ENCODE measurements around the gene EIF2S1. TPM values are rescaled to one million over a fixed set of nuclear protein-coding genes. Genes with fewer than 3 reads are reported as not detected.

EIF2S1 gene
- 10 to 100 TPM; 82.1 to 83.9 TPM for total RNA-seq
- 158 TPM for polyA plus RNA-seq (ENCODE audit: insufficient read depth, low read depth, low replicate concordance)
- long read RNA-seq, donor 1, full-length matches to known transcripts: 43 of 43 reads
- long read RNA-seq, donor 1, partial matches to known transcripts: 0 of 43 reads
- long read RNA-seq, donor 1, other reads (novel, unspliced or antisense): 0 of 43 reads
- long read RNA-seq, donor 2, full-length matches to known transcripts: 30 of 67 reads
- long read RNA-seq, donor 2, partial matches to known transcripts: 21 of 67 reads
- long read RNA-seq, donor 2, other reads (novel, unspliced or antisense): 16 of 67 reads

GRCh38 chr14:67359775-67360469 lies at the start of gene EIF2S1, which contains the start of gene ATP6V1D:
TSS of gene EIF2S1 (plus strand) at chr14:67360328. CDS start at chr14:67364768, 4,440 bp downstream.
TSS of gene ATP6V1D (minus strand) at chr14:67359804. CDS start at chr14:67359698, 106 bp downstream.
- no peaks in the 10 kb centered on the region for H3K9me3 ChIP-seq
- H3K27me3 ChIP-seq: no peaks in the 10 kb centered on the region
- H3K27ac ChIP-seq: peak within 1 kb of the TSS; percentile 87 to 95
- TF ChIP-seq POLR2A (IDR thresholded peaks at IDR 0.05): no peak
- peak; percentile 94 to 99 (median 99) for TF ChIP-seq CTCF (IDR thresholded peaks at IDR 0.05)
- peak; percentile 99 for DNase-seq
- intact Hi-C loops (cut with DNase I; ENCODE audit: low total_unique reads): loop anchor here (5.0 kb wide), 1 partner anchor 118 kb away; the partner anchor contains the start of gene PALS1
- 0 to 1% methylated on average over 27 to 47 of the region's 47 CpGs for WGBS, 2 donors
- peaks cover 28% of the 10 kb centered on the region for H3K4me1 ChIP-seq
- peak within 1 kb of the TSS; percentile 73 to 92 for H3K4me3 ChIP-seq
- no peaks in the 10 kb centered on the region for H3K36me3 ChIP-seq (ENCODE audit: low read depth, missing control alignments)

DNA sequence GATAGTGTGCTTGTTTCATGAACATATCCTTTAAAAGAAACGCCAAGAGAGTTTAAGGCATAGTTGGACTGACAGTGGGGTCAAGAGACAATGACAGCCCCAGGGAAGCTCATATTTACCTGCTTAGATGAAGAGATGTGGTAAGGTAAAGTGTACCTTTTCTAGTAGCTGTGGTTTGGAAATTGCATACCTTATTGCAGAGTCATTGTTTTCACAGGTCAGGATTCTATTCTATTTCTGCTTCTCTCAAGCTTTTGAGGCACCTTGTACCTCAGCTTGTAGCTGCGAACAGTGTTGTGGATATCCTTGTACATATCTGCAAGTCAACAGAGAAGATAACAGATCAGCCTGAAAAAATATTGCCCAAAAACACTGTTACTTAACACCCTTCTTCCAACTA lies 48.3 kb upstream of the EIF2S1 start:
- no peak overlapping the region for H3K27ac ChIP-seq
- WGBS, 2 donors: 97 to 98% methylated on average over 2 of the region's 2 CpGs
- intact Hi-C loops (cut with DNase I; ENCODE audit: low total_unique reads): no loop called here

GRCh38 chr14:67313153-67313552 lies 47.0 kb upstream of the EIF2S1 start:
- TF ChIP-seq POLR2A (IDR thresholded peaks at IDR 0.05) (no peak), CTCF (IDR thresholded peaks at IDR 0.05) (no peak)
- Histone ChIP-seq H3K4me1 (no peaks in the 10 kb centered on the region), H3K27ac (no peak overlapping the region), H3K4me3 (no peak overlapping the region), H3K36me3 (ENCODE audit: low read depth, missing control alignments) (no peaks in the 10 kb centered on the region), H3K27me3 (no peaks in the 10 kb centered on the region), H3K9me3 (no peaks in the 10 kb centered on the region)
- DNase-seq: no peak
- 86 to 89% methylated on average over 1 of the region's 1 CpG for WGBS, 2 donors
- intact Hi-C loops (cut with DNase I; ENCODE audit: low total_unique reads): no loop called here

More for the DNA sequence above, 48.3 kb upstream of the EIF2S1 start:
- TF ChIP-seq CTCF (IDR thresholded peaks at IDR 0.05): no peak
- TF ChIP-seq POLR2A (IDR thresholded peaks at IDR 0.05): no peak
- Histone ChIP-seq H3K4me3 (no peak overlapping the region), H3K4me1 (no peaks in the 10 kb centered on the region), H3K27me3 (no peaks in the 10 kb centered on the region), H3K36me3 (ENCODE audit: low read depth, missing control alignments) (no peaks in the 10 kb centered on the region), H3K9me3 (no peaks in the 10 kb centered on the region)
- no peak for DNase-seq

GRCh38 chr14:67317822-67318221 lies 42.3 kb upstream of the EIF2S1 start:
- no peaks in the 10 kb centered on the region for H3K27me3 ChIP-seq
- no peak for DNase-seq
- no peaks in the 10 kb centered on the region for H3K36me3 ChIP-seq (ENCODE audit: low read depth, missing control alignments)
- no peaks in the 10 kb centered on the region for H3K9me3 ChIP-seq
- H3K4me3 ChIP-seq: no peak overlapping the region
- H3K4me1 ChIP-seq: no peaks in the 10 kb centered on the region
- H3K27ac ChIP-seq: no peak overlapping the region
- TF ChIP-seq CTCF (IDR thresholded peaks at IDR 0.05) (no peak), POLR2A (IDR thresholded peaks at IDR 0.05) (no peak)
- intact Hi-C loops (cut with DNase I; ENCODE audit: low total_unique reads): no loop called here
- WGBS, 2 donors: 78 to 83% methylated on average over 1 of the region's 1 CpG
